IMR-90 (cell line): ENCODE results near the gene RPA3. TPM values are rescaled to one million over a fixed set of nuclear protein-coding genes. Genes with fewer than 3 reads are reported as not detected.

Experiments used
- ATAC-seq: fragments of 200-7000 bp; cut with Tn5 transposase; 2 replicates; pipeline ENCODE4 v1.9.1; 2020; ENCODE audit warnings: low read depth, mild to moderate bottlenecking, moderate library complexity
- BruUV-seq: library from RNA; stranded (reverse); fragments of 400-500 nt; replicated peaks from 2 replicates; lab custom pipeline; 2021; lab: Mats Ljungman, UMichigan
- CTCF ChIA-PET: fragments of 300-600 bp; formaldehyde crosslinking; extraction: SDS; loops from one replicate; lab custom pipeline; 2021; ENCODE audit warnings: antibody characterized with exemption; lab: Yijun Ruan, JAX
- POLR2A ChIA-PET: fragments of 300-600 bp; sonication (Branson Sonifier 250); formaldehyde crosslinking; loops from one replicate; lab custom pipeline; 2022; ENCODE audit warnings: antibody characterized with exemption; ENCODE audit not compliant: unreplicated experiment; lab: Charles Lee
- DNase-seq: peaks from one replicate; pipeline ENCODE4 v3.0.0; 2013
- H2AFZ ChIP-seq: replicated peaks from 2 replicates; pipeline ENCODE3; 2013; ENCODE audit warnings: low read length, mild to moderate bottlenecking; ENCODE audit not compliant: poor library complexity
- H2AK5ac ChIP-seq: 2 replicates; pipeline ENCODE4 v1.6.1; 2013; ENCODE audit warnings: low read depth, low read length, inconsistent platforms
- H2AK9ac ChIP-seq: replicated peaks from 2 replicates; pipeline ENCODE3; 2013; ENCODE audit warnings: mild to moderate bottlenecking, low read depth, low read length, moderate library complexity; ENCODE audit not compliant: poor library complexity
- H2BK120ac ChIP-seq: 2 replicates; pipeline ENCODE4 v1.6.1; 2013; ENCODE audit warnings: low read depth, low read length, inconsistent platforms
- H2BK15ac ChIP-seq: 3 replicates; pipeline ENCODE4 v1.6.1; 2013; ENCODE audit warnings: low read depth, low read length, inconsistent platforms
- H2BK20ac ChIP-seq: 2 replicates; pipeline ENCODE4 v1.6.1; 2013; ENCODE audit warnings: low read depth, mild to moderate bottlenecking, inconsistent platforms, low read length, moderate library complexity
- H2BK5ac ChIP-seq: 2 replicates; pipeline ENCODE4 v1.6.1; 2013; ENCODE audit warnings: mild to moderate bottlenecking, low read depth, low read length, inconsistent platforms; ENCODE audit not compliant: poor library complexity, severe bottlenecking
- H3K14ac ChIP-seq: replicated peaks from 2 replicates; pipeline ENCODE4 v1.6.1; 2013; ENCODE audit warnings: low read depth, low read length, inconsistent platforms
- H3K18ac ChIP-seq: 2 replicates; pipeline ENCODE4 v1.6.1; 2013; ENCODE audit warnings: low read depth, low read length, control low read depth
- H3K23ac ChIP-seq: 2 replicates; pipeline ENCODE4 v1.6.1; 2013; ENCODE audit warnings: low read depth, low read length, inconsistent platforms
- H3K27ac ChIP-seq: 2 replicates; pipeline ENCODE4 v1.5.1; 2013; ENCODE audit warnings: mild to moderate bottlenecking, control low read depth, low read length; ENCODE audit not compliant: insufficient read depth
- H3K27me3 ChIP-seq: 2 replicates; pipeline ENCODE4 v1.6.1; 2013; ENCODE audit warnings: low read length; ENCODE audit not compliant: control insufficient read depth, insufficient read depth
- H3K36me3 ChIP-seq: 2 replicates; pipeline ENCODE4 v1.6.1; 2013; ENCODE audit warnings: low read length, mixed read lengths; ENCODE audit not compliant: control insufficient read depth, insufficient read depth
- H3K4ac ChIP-seq: 2 replicates; pipeline ENCODE4 v1.6.1; 2013; ENCODE audit warnings: low read depth, low read length, inconsistent platforms
- H3K4me1 ChIP-seq: 2 replicates; pipeline ENCODE4 v1.6.1; 2013; ENCODE audit warnings: low read length, mixed read lengths; ENCODE audit not compliant: control insufficient read depth, insufficient read depth
- H3K4me2 ChIP-seq: 2 replicates; pipeline ENCODE4 v1.6.1; 2013; ENCODE audit warnings: low read depth, mild to moderate bottlenecking, control low read depth, low read length, moderate library complexity
- H3K4me3 ChIP-seq: 2 replicates; pipeline ENCODE4 v1.5.1; 2013; ENCODE audit warnings: low read depth, mild to moderate bottlenecking, control low read depth, low read length, moderate library complexity; ENCODE audit not compliant: insufficient read depth
- H3K56ac ChIP-seq: 2 replicates; pipeline ENCODE4 v1.6.1; 2013; ENCODE audit warnings: low read length, inconsistent platforms; ENCODE audit not compliant: insufficient read depth; ENCODE audit errors: extremely low read depth
- H3K79me1 ChIP-seq, 2 experiments: 2 replicates each; pipeline ENCODE4 v1.6.1; 2013; ENCODE audit warnings: low read length in 2 of 2, inconsistent platforms in 1 of 2, low read depth in 1 of 2
- H3K9ac ChIP-seq: 2 replicates; pipeline ENCODE4 v1.6.1; 2013; ENCODE audit warnings: low read depth, low read length, control low read depth
- H3K9me1 ChIP-seq: 2 replicates; pipeline ENCODE4 v1.6.1; 2013; ENCODE audit warnings: low read length, inconsistent platforms; ENCODE audit not compliant: insufficient read depth
- H3K9me3 ChIP-seq: 2 replicates; pipeline ENCODE4 v1.6.1; 2013; ENCODE audit warnings: low read length; ENCODE audit not compliant: control insufficient read depth, insufficient read depth
- H4K20me1 ChIP-seq: 2 replicates; pipeline ENCODE4 v1.6.1; 2013; ENCODE audit warnings: low read length, inconsistent platforms; ENCODE audit not compliant: insufficient read depth
- H4K5ac ChIP-seq: 2 replicates; pipeline ENCODE4 v1.6.1; 2013; ENCODE audit warnings: mild to moderate bottlenecking, low read depth, low read length, control low read depth
- H4K8ac ChIP-seq, 2 experiments: 2 replicates each; pipeline ENCODE4 v1.6.1; 2013; ENCODE audit warnings: low read depth in 2 of 2, low read length in 2 of 2, control low read depth in 1 of 2, inconsistent platforms in 1 of 2
- H4K91ac ChIP-seq: 2 replicates; pipeline ENCODE4 v1.6.1; 2013; ENCODE audit warnings: low read depth, low read length, inconsistent platforms; ENCODE audit not compliant: insufficient read depth
- CHD1 ChIP-seq: IDR thresholded peaks from 2 replicates; pipeline ENCODE4 v1.6.1; 2012; ENCODE audit warnings: low read depth, low read length, improper control_type of control experiment
- MXI1 ChIP-seq: IDR thresholded peaks from 2 replicates; pipeline ENCODE4 v1.6.1; 2012; ENCODE audit warnings: low read depth, mild to moderate bottlenecking, low read length, moderate library complexity, borderline replicate concordance
- NFE2L2 ChIP-seq: fragments of 150-350 bp; IDR thresholded peaks from 2 replicates; pipeline ENCODE4 v1.6.1; 2016; ENCODE audit warnings: low read depth, mild to moderate bottlenecking, low read length
- POLR2A ChIP-seq: IDR thresholded peaks from 2 replicates; pipeline ENCODE4 v1.6.1; 2012; ENCODE audit warnings: mild to moderate bottlenecking, low read depth, low read length
- RAD21 ChIP-seq: IDR thresholded peaks from 2 replicates; pipeline ENCODE4 v1.6.1; 2012; ENCODE audit warnings: low read length, improper control_type of control experiment
- SMC3 ChIP-seq: fragments of 150-350 bp; IDR thresholded peaks from 2 replicates; pipeline ENCODE4 v1.6.1; 2016; ENCODE audit warnings: low read depth, mild to moderate bottlenecking, antibody characterized with exemption, low read length, moderate library complexity
- USF2 ChIP-seq: fragments of 150-350 bp; IDR thresholded peaks from 2 replicates; pipeline ENCODE4 v1.6.1; 2017; ENCODE audit warnings: mild to moderate bottlenecking, antibody characterized with exemption, low read length, low read depth
- WGBS, 2 experiments: methylation state at CpG; one replicate each; pipeline versions ENCODE4 v1.1.5 to v1.1.7; 2013; ENCODE audit warnings: missing lambda C conversion rate in 2 of 2; ENCODE audit not compliant: insufficient read length in 1 of 2; ENCODE audit errors: extremely low coverage in 2 of 2; 5-methylcytosine and 5-hydroxymethylcytosine counted together
- dilution Hi-C: fragments of 300-500 bp; cut with HindIII; formaldehyde crosslinking; loops from one replicate; pipeline ENCODE4 v1.14.3; 2018; ENCODE audit warnings: low sequenced_read_pairs; ENCODE audit not compliant: unreplicated experiment
- in situ Hi-C: fragments of 300-500 bp; cut with MboI; formaldehyde crosslinking; loops from 3 replicates; pipeline ENCODE4 v1.14.3; 2019; ENCODE audit warnings: low sequenced_read_pairs, inconsistent platforms, mixed read lengths
- intact Hi-C: fragments of 100-400 bp; cut with micrococcal nuclease; formaldehyde crosslinking; loops from 2 replicates; pipeline ENCODE4 v1.10.0; 2022
- polyA plus RNA-seq, 3 experiments: library from polyadenylated mRNA; depleted of rRNA; stranded (reverse); fragments of >200 nt; gene quantifications; 2 replicates each; pipeline ENCODE4 v1.2.3, GENCODE V29; 2012; ENCODE audit warnings: low replicate concordance in 1 of 3
- total RNA-seq: library from RNA; depleted of rRNA; stranded (reverse); fragments of >200 nt; gene quantifications from 2 replicates; pipeline ENCODE4 v1.2.3, GENCODE V29; 2012

Gene RPA3
- total and polyA plus RNA-seq, 2 of the 4 experiments (the other 2 are of a cell fraction), result 12.7 to 21.1 TPM

GRCh38 chr7:7702826-7703225 is 15.6 kb downstream of the RPA3 start:
- Histone ChIP-seq H2AK9ac (no peak overlapping the region), H3K18ac (no peak overlapping the region), H2BK15ac (no peak overlapping the region), H3K23ac (no peak overlapping the region), H2BK20ac (peak overlapping the region; percentile 20; the same call in 1 of the 2 replicates), H3K9ac (no peak overlapping the region), H3K56ac (no peak overlapping the region), H3K27me3 (no peaks in the 10 kb centered on the region), H3K79me1 (peaks cover 2 to 3% of the 10 kb centered on the region in 2 experiments; a peak in 2 of 4 replicates), H2AK5ac (no peak overlapping the region), H2AFZ (no peak overlapping the region), H4K20me1 (no peaks in the 10 kb centered on the region), H3K14ac (no peak overlapping the region), H3K4me2 (no peak overlapping the region), H2BK120ac (no peak overlapping the region), H3K9me3 (peaks cover 6% of the 10 kb centered on the region; the same call in 1 of the 2 replicates), H3K27ac (no peak overlapping the region), H4K5ac (no peak overlapping the region), H4K8ac (no peak overlapping the region), H2BK5ac (no peak overlapping the region), H3K4me1 (0 out of 2 replicates have a peak, but pooled peaks cover 2% of the 10 kb centered on the region), H3K4me3 (no peak overlapping the region), H4K91ac (no peak overlapping the region), H3K4ac (no peak overlapping the region), H3K9me1 (no peaks in the 10 kb centered on the region; the same call in 1 of the 2 replicates), H3K36me3 (no peaks in the 10 kb centered on the region)
- no TSS peak for BruUV-seq
- dilution Hi-C loops (no loop called here), intact Hi-C loops (no loop called here), in situ Hi-C loops (no loop called here)
- no peak for TF ChIP-seq USF2
- TF ChIP-seq NFE2L2, result no peak
- TF ChIP-seq POLR2A, result no peak
- no peak for TF ChIP-seq CHD1
- no peak for TF ChIP-seq RAD21
- no peak for TF ChIP-seq MXI1
- no peak for TF ChIP-seq SMC3
- ATAC-seq, result no peak
- WGBS, 2 experiments, result 100% methylated on average over 3 of the region's 4 CpGs; no CpG with 5 or more reads in 1 of the 2 experiments
- POLR2A ChIA-PET, result no interaction called here
- CTCF ChIA-PET, result no interaction called here
- DNase-seq, result peak; percentile 16
